Dedifferentiated amniotic fluid mesenchymal stem cell (primary cell): ENCODE results near the gene FNDC3B.
"Not testable (repeated sequence)": the region's sequence is repeated elsewhere in the genome, so short reads cannot be mapped to it uniquely, and the experiment has no call there.

Source experiments
- DNase-seq: peaks from one replicate; pipeline ENCODE4 v3.0.0-alpha.2; 2016; ENCODE audit errors: extremely low spot score

FNDC3B gene

DNA sequence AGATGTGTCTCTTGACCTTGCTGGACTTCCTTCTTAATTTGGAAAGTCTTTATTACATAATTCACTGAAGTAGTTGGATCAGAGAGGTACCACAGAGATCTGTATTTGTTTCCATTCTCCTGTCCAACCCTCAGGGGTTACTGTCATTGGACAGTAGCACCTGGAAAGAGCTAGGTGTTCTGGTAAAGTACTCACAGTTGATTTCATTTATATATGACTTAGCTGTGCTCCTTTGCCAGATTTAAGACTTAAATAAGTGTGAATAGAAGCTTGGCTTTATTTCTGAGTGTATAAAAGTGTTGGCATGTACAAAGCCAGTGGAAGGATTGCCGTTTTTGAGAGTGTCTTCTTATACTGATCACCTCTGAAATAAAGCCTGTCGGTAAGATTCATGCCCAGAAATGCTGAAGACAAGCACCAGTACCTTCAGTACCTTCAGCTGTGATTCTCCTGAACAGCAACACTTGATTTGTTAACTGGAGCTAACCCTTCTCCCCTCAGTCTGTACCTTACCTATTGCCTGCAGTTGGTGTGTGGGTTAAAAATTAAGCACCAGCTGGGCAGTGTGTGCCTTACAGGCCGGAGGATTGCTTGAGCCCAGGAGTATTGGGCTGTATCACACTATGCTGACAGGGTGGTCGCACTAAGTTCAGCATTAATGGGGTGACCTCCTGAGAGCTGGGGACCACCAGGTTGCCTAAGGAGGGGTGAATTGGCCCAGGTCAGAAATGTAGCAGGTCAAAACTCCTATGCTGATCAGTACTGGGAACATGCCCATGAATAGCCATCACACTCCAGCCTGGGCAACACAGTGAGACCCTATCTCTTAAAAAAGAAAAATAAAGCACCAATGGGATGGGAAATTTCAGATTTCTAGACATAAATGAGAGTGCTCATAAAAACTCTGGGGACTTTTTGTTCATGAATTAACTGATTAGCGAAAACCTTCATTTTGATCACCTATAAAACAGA is 197.7 kb downstream of the FNDC3B start:
- DNase-seq = no peak

DNA sequence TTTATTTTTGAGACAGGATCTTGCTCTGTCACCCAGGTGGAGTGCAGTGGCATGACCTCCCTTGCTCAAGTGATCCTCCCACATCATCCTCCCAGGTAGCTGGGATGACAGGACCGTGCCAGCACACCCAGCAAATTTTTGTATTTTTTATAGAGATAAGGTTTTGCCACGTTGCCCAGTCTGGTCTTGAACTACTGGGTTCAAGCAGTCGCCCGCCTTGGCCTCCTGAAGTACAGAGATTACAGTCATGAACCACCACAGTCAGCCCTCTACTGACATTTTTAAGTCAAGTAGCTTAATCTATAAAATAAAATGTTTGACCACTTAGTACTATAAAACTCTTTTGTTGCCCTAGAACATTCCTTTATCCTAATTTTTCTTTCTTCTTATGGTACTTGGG is 198.8 kb downstream of the FNDC3B start:
- no peak for DNase-seq

DNA sequence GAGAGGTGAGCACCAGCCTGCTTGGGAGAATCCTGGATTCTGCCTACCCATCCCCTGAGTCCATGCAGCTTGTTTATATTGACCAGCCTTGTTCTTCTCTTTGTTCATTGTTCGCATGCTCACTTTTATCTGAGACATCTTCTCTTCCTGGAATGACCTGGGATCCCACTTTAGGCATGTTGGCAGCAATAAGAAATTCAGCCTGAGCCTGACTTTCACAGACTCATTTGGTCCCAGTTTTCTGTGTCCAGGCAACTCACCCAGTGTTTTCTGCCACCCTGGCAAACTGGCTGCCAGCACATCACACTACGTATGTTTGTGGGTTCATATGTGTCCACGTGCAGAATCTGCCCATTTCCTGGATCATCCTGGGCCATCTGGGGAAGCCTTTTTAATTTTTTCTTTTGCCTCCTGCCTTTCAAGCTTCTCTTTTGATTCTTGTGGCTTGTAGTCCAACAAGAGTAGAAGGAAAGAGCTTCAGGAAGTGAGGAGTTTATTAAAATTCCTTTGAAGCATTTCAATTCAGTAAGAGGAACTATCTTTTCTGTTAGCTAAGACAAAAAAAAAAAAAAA is 199.9 kb downstream of the FNDC3B start:
- no peak for DNase-seq

DNA sequence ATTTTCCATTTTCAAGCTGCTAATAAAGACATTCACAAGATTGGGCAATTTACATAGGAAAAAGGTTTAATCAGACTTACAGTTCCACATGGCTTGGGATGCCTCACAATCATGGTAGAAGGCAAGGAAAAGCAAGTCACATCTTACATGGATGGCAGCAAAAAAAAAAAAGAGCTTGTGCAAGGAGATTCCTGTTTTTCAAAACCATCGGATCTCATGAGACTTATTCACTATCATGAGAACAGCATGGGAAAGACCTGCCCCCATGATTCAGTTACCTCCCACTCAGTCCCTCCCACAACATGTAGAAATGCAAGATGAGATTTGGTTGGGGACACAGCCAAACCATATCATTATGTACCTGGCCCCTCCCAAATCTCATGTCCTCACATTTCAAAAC is 202.0 kb downstream of the FNDC3B start:
- no peak for DNase-seq

DNA sequence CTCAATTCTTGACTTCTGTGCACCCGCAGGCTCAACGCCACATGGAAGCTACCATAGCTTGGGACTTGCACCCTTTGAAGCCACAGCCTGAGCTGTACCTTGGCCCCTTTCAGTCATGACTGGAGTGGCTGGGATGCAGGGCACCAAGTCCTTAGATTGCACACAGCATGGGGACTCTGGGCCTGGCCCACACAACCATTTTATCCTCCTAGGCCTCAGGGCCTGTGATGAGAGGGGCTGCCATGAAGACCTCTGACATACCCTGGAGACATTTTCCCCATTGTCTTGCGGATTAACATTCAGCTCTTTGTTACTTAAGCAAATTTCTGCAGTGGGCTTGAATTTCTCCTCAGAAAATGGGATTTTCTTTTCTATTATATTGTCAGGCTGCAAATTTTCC is 203.1 kb downstream of the FNDC3B start:
- not testable (repeated sequence) for DNase-seq

DNA sequence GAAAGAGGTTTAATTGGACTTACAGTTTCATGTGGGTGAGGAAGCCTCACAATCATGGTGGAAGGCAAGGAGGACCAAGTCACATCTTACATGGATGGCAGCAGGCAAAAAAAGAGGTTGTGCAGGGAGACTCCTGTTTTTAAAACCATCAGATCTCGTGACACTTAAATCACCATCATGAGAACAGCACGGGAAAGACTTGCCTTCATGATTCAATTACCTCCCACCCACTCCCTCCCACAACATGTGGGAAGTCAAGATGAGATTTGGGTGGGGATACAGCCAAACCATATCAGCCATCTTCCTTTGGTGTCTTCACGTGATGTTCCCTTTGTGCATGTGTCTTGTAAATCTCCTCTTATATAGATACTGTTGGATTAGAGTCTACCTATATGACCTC is 204.0 kb downstream of the FNDC3B start:
- DNase-seq = not testable (repeated sequence)

DNA sequence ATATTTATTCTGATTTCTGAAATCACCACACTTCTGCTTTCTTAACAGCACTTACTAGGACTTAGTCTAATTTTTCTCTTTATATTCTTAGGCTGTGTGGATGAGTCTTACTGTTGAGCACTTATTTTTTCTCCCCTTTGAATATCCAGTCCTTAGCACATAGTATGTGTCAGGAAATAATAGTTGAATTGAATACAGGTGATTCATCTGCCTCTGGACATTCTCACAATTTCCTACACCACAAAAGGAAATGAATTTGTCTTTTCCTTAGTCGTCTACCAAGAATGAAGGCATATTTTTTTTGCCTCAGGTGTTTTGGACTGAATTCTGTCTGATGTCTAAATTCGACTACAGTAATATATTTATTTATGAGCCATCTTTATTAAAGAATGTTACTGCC is 204.6 kb downstream of the FNDC3B start:
- no peak for DNase-seq

DNA sequence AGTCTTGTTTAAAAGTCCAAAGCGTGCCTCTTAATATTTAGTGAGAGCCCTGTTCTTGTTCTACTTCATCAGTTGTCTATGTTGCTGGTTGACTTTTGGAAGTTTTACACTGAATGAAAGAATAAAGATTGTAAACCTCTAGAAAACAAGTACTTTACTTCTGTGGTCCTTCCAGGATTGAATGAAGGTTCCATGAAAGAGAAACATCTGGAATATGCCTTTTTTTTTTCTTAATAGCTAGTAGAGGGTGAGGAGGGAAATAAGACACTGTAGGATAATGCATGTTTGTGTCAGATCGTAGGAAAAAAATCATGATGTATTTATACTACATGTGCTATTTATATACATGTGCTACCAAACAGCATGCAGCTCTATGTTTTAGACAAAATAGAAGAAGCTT is 205.9 kb downstream of the FNDC3B start:
- DNase-seq = no peak

DNA sequence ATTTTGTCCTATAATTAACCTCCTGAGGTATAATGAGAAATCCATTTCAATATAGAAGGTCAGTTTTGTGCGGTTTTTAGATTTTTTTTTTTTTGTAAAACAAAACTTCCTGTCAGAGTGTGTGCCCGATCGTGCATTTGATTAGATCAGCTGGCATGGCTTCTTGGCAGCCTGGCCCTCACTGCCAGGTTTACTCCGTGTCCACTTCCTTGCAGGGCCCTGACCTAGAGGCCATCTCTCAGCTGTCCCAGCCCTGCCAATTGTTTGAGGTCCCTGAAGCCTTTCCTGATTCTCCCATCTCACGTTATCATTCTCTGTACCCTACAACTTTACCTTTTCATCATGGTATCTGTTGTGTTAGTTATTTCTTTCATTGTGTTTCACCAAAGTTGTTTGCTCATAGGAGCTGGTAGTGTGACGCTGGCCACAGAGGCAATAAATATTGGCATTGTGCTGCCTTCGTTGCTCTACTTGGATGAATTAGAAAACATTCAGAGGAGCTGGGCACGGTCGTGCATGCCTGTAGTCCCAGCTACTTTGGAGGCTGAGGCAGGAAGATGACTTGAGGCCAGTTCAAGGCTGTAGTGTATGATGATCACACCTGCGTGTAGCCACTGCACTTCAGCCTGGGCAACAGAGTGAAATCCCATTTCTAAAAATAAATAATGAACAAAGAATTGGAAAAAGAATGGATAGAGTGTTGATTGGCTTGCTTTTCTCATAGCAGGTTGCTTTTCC is 206.9 kb downstream of the FNDC3B start:
- DNase-seq = no peak

DNA sequence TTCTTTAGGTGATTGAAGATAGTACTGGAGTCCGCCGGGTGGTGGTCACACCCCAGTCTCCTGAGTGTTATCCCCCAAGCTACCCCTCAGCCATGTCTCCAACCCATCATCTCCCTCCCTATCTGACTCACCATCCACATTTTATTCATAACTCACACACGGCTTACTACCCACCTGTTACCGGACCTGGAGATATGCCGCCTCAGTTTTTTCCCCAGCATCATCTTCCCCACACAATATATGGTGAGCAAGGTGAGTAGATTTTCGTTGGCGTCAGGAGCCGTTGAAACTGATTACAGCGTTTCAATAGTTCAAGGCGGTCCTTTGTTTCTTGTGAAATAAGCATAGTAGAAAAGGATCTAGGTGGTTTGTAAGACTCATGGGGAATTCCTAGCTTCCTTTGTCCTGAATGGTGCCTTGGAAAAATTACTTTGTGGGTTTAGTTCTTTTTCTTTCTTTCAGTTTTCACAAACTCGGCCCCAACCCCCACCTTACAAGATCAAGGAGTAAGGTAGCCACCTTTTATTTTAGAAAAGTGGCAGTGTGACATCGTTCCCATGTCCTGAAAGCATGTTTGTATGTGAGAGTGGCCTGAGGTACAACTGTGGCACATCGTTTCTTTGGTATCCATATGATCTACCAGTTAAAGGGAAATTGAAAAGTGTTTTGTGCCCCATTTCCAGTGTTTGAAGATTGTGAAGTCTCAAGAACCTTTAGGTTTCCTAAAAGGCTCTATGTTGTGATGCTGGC is 208.3 kb downstream of the FNDC3B start:
- DNase-seq = no peak

DNA sequence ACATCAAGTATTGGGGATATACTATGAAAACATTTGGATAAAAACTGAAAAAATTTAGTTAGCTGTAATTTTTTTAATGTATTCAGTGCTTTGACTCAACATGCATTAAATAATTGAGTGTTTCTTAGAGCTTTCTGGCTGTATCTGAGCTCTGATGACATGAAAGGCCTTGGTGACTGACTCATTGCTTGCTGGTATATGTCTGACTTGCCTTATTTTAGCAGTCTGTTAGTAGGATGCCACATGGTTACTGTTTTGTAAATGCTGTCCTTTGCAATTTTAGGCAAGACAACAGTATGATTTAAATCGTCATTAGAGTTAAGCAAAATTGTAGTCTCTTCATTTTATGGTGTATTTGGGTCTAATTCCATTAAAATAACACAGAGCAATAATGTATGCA is 209.7 kb downstream of the FNDC3B start:
- DNase-seq = no peak

DNA sequence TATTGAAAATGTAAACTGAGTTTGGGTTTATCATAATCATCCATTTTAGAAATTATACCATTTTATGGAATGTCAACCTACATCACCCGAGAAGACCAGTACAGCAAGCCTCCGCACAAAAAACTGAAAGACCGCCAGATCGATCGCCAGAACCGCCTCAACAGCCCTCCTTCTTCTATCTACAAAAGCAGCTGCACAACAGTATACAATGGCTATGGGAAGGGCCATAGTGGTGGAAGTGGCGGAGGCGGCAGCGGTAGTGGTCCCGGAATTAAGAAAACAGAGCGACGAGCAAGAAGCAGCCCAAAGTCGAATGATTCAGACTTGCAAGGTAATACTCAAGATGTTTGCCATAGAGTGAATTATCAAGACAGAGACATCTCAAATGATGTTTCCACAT is 211.8 kb downstream of the FNDC3B start:
- DNase-seq = no peak

DNA sequence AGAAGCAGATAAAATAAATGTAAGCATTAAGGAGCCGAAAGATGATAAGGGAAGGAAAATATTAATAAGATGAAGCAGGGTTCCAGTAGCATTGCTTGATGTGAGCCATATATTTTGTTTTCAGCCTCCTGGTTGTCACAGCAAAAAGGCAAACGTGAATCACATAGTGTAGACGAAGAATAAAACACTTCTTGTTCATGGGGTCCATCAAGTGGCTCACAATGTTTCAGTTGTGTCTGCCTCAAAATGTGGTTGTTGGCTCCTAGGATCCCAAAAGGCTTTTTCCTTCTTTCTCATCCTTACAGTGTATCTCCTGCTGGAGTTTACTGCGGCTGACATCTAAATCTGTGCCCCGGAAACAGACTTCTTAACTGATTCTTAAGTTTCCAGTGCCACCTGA is 213.8 kb downstream of the FNDC3B start:
- no peak for DNase-seq

DNA sequence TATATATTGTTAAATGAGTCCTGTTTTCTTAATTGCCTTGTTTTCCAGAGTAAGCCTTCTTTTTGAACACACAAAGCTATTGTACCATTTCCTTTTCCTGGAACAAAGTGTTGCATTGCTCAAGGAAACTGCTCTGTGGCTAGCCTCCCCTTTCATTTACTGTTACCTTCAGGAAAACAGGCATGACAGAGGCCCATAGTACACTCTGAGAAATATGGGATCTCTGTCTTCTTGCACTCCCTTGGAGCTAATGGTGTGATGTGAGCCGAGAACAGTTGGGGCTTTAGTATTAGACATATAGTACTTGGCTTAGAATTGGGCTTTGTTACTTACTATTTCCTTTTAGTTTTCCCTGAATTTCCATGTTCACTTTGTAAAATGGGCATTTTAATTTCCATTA is 215.2 kb downstream of the FNDC3B start:
- no peak for DNase-seq

DNA sequence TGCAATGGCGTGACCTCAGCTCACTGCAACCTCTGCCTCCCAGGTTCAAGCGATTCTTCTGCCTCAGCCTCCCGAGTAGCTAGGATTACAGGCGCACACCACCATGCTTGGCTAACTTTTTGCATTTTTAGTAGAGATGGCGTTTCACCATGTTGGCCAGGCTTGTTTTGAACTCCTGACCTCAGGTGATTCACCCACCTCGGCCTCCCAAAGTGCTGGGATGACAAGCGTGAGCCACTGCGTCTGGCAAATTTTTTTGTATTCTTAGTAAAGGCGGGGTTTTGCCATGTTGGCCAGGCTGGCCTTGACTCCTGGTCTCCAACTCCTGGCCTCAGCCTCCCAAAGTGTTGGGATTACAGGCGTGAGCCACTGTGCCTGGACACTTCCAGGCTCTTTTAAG is 215.9 kb downstream of the FNDC3B start:
- DNase-seq = not testable (repeated sequence)

DNA sequence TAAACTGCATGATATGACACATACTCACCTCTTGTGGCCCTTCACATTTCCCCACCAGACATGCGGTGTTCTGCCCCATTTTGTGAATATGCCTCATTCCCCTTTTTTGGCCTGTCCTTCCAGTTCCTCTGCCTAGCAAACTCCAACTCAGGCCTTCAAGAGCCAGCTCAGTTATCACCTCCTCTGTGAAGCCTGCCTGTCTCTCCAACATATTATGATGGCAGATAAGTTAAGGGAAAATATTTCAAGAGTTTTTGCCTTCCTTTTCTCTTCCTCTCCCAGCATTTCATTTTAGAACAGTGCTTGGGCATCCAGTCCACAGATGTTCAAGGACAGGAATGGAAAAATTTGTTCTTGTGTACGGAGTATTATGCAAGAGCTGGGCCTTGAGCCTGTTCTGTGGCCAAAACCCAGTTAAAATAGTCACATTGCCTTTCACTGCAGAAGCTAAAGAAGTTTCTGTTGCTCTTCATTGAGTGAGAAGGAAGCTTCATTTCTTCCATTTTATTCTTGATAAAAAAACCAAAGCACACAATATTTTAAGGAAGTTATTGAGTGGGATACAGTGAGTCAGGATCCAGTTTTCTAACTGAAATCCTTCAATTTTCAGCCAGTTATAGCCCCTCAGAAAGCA is 216.8 kb downstream of the FNDC3B start:
- DNase-seq = no peak

DNA sequence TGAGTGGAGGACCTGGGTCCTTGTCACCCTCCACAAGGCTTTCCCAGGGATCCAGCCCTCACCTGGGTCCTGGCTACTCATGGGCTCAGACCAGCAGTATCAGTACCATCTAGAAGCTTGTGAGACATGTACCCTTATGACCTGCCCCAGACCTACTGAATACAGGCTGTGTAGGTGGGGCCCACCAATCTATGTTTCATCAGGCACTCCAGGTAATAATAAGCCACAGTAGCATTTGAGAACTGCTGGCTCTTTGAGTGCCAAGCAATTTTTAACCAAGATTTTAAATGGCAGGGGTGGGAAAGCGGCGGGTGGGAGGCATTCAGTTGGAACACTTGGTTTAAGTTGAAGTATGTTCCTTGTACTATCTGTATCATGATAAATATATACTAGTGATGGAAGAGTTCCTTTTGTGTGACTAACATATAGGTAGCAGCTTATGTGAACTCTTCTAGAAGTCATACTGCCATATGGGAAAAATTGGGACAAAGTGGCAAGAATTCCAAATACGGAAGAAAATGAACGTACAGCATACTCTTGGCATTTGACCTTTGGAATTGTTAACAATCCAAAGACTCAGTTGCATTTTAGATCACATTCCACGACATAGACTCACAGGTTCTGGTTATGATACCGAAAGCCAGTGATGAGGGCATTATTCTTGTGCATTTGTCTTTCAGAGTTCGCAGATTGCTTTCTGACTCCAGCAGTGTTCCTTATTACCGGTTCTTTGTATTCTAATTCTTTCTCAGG is 218.4 kb downstream of the FNDC3B start:
- DNase-seq = no peak

DNA sequence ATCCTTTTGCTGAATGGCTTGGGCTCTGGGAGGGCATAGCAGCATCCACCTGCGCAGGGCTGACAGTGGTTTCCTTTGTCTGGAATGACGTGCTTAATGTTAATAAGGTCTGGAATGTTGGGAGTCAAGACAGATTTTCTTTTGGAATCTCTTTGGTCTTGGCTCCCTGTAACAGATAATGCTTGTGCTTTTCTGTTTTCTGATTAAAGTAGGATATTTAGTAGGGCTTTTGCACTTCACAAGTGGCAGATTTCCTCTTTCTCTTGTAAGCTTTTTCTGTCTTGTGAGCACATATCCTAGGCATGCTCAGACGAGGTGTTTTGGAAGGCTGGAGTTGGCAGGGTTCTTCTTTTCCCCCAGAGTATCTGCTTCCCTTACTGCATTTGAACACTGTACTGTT is 219.2 kb downstream of the FNDC3B start:
- no peak for DNase-seq

DNA sequence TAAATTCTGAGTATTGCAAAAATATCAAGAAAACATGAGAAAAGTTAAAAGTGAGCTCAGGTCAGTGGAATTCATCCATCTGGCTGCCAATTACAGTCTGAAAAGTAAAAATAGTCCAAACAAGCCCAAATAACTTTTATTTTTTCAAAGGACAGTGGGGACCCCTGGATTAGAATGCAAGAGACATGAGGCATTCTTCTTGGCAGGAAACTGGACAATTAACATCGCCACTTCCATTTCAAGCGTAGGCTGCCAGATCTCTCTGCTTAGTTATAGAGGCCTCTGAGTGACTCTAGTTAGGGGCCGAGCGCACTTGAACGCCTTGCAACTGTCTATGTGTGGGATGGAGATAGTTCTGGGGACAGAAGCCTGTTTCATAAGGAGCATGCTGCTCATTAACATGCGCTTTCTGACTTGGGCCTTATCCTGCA is 219.7 kb downstream of the FNDC3B start:
- no peak for DNase-seq

DNA sequence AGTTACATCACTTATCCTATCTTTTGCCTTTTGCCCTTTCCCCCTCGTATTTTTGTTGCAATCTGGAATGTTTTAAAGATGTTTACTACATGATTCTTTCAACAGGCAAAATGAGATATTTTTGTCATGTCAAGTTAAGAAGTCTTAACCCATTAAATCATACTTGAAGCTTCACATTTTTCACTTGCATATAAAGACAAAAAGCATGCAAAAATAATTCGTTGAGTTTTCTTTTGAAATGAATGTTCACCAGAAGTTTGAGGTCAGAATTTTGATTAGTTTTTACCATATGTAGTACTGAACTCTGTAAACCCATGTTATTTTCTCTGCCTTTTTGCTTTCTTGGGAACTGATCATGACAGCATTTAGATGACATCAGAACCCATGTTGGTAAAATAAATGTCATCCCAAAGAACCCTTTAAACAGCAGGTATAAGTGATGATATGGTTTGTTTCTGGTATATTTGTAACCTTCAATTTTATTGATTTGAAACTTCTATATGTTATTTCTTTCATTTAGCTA is 220.4 kb downstream of the FNDC3B start:
- DNase-seq = no peak
